ENCODE measurements around the gene TEX30. TPM values are rescaled to one million over a fixed set of nuclear protein-coding genes. Genes with fewer than 3 reads are reported as not detected.
A peak's percentile ranks its signal among the peaks of the same experiment; 100 is the strongest.

Gene TEX30
- total and polyA plus RNA-seq, 2 donors (not counting 1 experiment from before 2014, with no cell fraction given), result 4.3 to 5.9 TPM

DNA sequence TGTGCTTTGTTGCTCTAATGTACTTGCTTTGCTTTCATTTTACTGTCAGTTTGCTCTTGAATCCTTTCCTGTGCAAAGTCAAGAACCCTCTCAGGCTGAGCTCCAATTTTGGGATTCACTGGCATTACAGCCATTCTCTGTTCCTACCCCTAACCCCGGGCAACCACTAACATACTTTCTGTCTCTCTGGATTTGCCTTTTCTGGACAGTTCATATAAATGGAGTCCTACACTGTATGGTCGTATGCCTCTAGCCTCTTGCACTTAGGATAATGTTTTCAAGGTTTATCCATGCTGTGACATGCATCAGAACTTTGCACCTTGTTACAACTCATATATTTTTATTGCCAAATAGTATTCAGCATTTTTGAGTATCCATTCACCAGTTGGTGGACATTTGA, 2.7 kb upstream of the TEX30 start:
- Mint-ChIP-seq H3K4me1 (peaks cover 12% of the 10 kb centered on the region), H3K4me3 (no peak overlapping the region), H3K27me3 (no peaks in the 10 kb centered on the region), H3K27ac (no peak overlapping the region), H3K9me3 (ENCODE audit: insufficient read depth) (peaks cover 2% of the 10 kb centered on the region)
- Histone ChIP-seq H3K9ac (ENCODE audit: low read length) (no peak overlapping the region), H3K79me2 (ENCODE audit: control insufficient read depth, insufficient read depth, low read length) (peaks cover 4% of the 10 kb centered on the region), H3K36me3 (replicated peaks in 1 of 2; ENCODE audit: control extremely low read depth in 1 of 2, control insufficient read depth in 1 of 2, extremely low read depth in 1 of 2, insufficient read depth in 2 of 2, low read length in 1 of 2) (no peaks in the 10 kb centered on the region), H3K4me3 (ENCODE audit: control extremely low read depth in 1 of 5, extremely low read depth in 1 of 5, insufficient read depth in 1 of 5, low read depth in 2 of 5, low read length in 4 of 5) (no peak overlapping the region), H3K4me1 (ENCODE audit: control insufficient read depth in 2 of 2, insufficient read depth in 2 of 2, low read length in 2 of 2) (peaks cover 7 to 16% of the 10 kb centered on the region in 2 donors), H3K27ac (ENCODE audit: low read length in 2 of 2) (no peak overlapping the region), H3K9me3 (ENCODE audit: control extremely low read depth in 1 of 3, control insufficient read depth in 2 of 3, insufficient read depth in 1 of 3, low read length in 2 of 3) (peaks cover 0 to 7% (median 0%) of the 10 kb centered on the region in 3 donors), H2AFZ (ENCODE audit: insufficient read depth, low read depth, low read length, poor library complexity, severe bottlenecking) (no peak overlapping the region), H3K27me3 (replicated peaks in 1 of 4; ENCODE audit: control extremely low read depth in 1 of 4, control insufficient read depth in 3 of 4, insufficient read depth in 4 of 4, low read length in 3 of 4) (no peaks in the 10 kb centered on the region), H3K4me2 (replicated peaks; ENCODE audit: low read depth, low read length, poor library complexity, severe bottlenecking) (no peak overlapping the region), H4K20me1 (ENCODE audit: control insufficient read depth, insufficient read depth, low read length, poor library complexity, severe bottlenecking) (no peaks in the 10 kb centered on the region)
- CTCF ChIA-PET, result no interaction called here
- 100% methylated on average over 2 of the region's 2 CpGs for WGBS (ENCODE audit: insufficient coverage)
- POLR2A ChIA-PET, result no interaction called here
- no peak for DNase-seq
- no peak for TF ChIP-seq EZH2 (IDR thresholded peaks at IDR 0.05; ENCODE audit: borderline replicate concordance, insufficient read depth, low read depth, low read length, poor library complexity, severe bottlenecking)
- TF ChIP-seq, protein P1, sequence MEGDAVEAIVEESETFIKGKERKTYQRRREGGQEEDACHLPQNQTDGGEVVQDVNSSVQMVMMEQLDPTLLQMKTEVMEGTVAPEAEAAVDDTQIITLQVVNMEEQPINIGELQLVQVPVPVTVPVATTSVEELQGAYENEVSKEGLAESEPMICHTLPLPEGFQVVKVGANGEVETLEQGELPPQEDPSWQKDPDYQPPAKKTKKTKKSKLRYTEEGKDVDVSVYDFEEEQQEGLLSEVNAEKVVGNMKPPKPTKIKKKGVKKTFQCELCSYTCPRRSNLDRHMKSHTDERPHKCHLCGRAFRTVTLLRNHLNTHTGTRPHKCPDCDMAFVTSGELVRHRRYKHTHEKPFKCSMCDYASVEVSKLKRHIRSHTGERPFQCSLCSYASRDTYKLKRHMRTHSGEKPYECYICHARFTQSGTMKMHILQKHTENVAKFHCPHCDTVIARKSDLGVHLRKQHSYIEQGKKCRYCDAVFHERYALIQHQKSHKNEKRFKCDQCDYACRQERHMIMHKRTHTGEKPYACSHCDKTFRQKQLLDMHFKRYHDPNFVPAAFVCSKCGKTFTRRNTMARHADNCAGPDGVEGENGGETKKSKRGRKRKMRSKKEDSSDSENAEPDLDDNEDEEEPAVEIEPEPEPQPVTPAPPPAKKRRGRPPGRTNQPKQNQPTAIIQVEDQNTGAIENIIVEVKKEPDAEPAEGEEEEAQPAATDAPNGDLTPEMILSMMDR (IDR thresholded peaks at IDR 0.05), result no peak
- intact Hi-C loops (cut with micrococcal nuclease), result loop anchor here (10.0 kb wide), 1 partner anchor 381 kb away; no protein-coding TSS in a partner anchor
- ATAC-seq (ENCODE audit: low read depth), result no peak

DNA sequence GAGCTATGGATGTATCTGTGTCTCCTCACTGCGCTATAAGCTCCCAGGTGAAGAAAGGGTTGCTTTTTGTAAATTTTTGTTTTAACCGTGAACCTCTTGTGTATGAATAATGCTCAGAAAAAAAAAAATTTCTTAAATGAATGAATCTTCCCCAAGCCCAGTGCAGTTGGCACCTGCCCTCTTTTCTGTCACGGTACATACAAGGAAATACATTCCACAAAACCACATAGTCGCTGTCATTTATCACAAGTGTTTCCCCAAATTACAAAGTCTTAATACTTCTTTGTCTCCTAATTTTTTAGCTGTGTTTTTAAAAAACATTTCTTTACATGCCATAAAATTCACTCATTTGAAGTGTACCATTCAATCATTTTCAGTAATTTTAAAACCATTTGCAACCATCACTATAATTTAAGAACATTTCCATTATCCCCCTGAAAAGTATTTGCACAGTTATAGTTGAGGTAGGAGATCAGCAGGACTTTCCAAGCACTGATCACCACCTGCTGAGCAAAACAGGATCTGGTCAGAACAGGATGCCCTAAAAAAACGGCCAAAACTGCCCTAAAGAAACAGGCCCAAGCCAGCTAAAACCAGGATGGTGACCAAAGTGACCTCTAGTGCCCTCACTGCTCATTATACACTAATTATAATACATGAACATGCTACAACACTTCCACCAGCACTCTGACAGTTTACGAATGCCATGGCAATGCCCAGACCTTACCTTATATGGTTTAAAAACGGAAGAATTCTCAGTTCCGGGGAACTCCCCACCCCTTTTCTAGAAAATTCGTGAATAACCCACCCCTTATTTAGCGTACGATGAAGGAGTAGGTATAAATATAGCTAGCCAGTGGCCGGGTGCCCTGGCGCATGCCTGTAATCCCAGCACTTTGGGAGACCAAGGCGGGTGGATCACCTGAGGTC, 1.3 kb upstream of the TEX30 start:
- TF ChIP-seq EZH2 (IDR thresholded peaks at IDR 0.05; ENCODE audit: borderline replicate concordance, insufficient read depth, low read depth, low read length, poor library complexity, severe bottlenecking), result no peak
- TF ChIP-seq, protein P1 (IDR thresholded peaks at IDR 0.05), result no peak
- peak overlapping the region; percentile 96 for H3K4me2 ChIP-seq (replicated peaks; ENCODE audit: low read depth, low read length, poor library complexity, severe bottlenecking)
- POLR2A ChIA-PET, result no interaction called here

More for the DNA sequence above, 1.3 kb upstream of the TEX30 start:
- Histone ChIP-seq H3K9me3 (ENCODE audit: control extremely low read depth in 1 of 3, control insufficient read depth in 2 of 3, insufficient read depth in 1 of 3, low read length in 2 of 3) (peaks cover 0 to 7% (median 0%) of the 10 kb centered on the region in 3 donors), H3K4me1 (ENCODE audit: control insufficient read depth in 2 of 2, insufficient read depth in 2 of 2, low read length in 2 of 2) (peaks cover 7 to 16% of the 10 kb centered on the region in 2 donors), H4K20me1 (ENCODE audit: control insufficient read depth, insufficient read depth, low read length, poor library complexity, severe bottlenecking) (no peaks in the 10 kb centered on the region), H3K79me2 (ENCODE audit: control insufficient read depth, insufficient read depth, low read length) (peaks cover 4% of the 10 kb centered on the region), H3K4me3 (ENCODE audit: control extremely low read depth in 1 of 5, extremely low read depth in 1 of 5, insufficient read depth in 1 of 5, low read depth in 2 of 5, low read length in 4 of 5) (no peak overlapping the region), H3K9ac (ENCODE audit: low read length) (peak overlapping the region; percentile 87), H3K36me3 (replicated peaks in 1 of 2; ENCODE audit: control extremely low read depth in 1 of 2, control insufficient read depth in 1 of 2, extremely low read depth in 1 of 2, insufficient read depth in 2 of 2, low read length in 1 of 2) (no peaks in the 10 kb centered on the region), H2AFZ (ENCODE audit: insufficient read depth, low read depth, low read length, poor library complexity, severe bottlenecking) (peak overlapping the region; percentile 99), H3K27me3 (replicated peaks in 1 of 4; ENCODE audit: control extremely low read depth in 1 of 4, control insufficient read depth in 3 of 4, insufficient read depth in 4 of 4, low read length in 3 of 4) (no peaks in the 10 kb centered on the region), H3K27ac (ENCODE audit: low read length in 2 of 2) (no peak overlapping the region)
- intact Hi-C loops (cut with micrococcal nuclease), result loop anchor here (10.0 kb wide), 1 partner anchor 380 kb away; no protein-coding TSS in a partner anchor
- peak overlapping the region; percentile 93 for H3K4me3 Mint-ChIP-seq
- ATAC-seq (ENCODE audit: low read depth) (no peak), DNase-seq (no peak)
- peaks cover 13% of the 10 kb centered on the region for H3K4me1 Mint-ChIP-seq
- WGBS (ENCODE audit: insufficient coverage), result 57% methylated on average over 6 of the region's 14 CpGs
- CTCF ChIA-PET, result interaction anchor here (0.7 to 2.2 kb wide), 2 partner anchors 20 to 25 kb away, joined by 3 to 12 read pairs; no protein-coding TSS in a partner anchor
- H3K9me3 Mint-ChIP-seq (ENCODE audit: insufficient read depth), result no peaks in the 10 kb centered on the region
- no peaks in the 10 kb centered on the region for H3K27me3 Mint-ChIP-seq
- peak overlapping the region; percentile 41 for H3K27ac Mint-ChIP-seq

Data from B cell (primary cell).